ENCODE data around the gene RFXAP.

- TF ChIP-seq EZH2 (IDR thresholded peaks at IDR 0.05; ENCODE audit: insufficient read depth, poor library complexity, severe bottlenecking) (no peak), EZH2phosphoT487 (IDR thresholded peaks at IDR 0.05; ENCODE audit: insufficient read depth, low read depth) (no peak)
Measured at GRCh38 chr13:36862002-36862685, 43.1 kb downstream of the RFXAP start.

Measured in GM23248 (cell line).